ENCODE data around the gene IMPACT.

The IMPACT gene

GRCh38 chr18:24421831-24422230, 4.6 kb upstream of the IMPACT start:
- no peak for DNase-seq (ENCODE audit: low read depth in 2 of 2)

- DNase-seq (ENCODE audit: low read depth in 2 of 2) = no peak
Measured at GRCh38 chr18:24426073-24426397, 435 bp upstream of the IMPACT start.

GRCh38 chr18:24427484-24427883, 1.0 kb downstream of the IMPACT start:
- no peak for DNase-seq (ENCODE audit: low read depth in 2 of 2)

GRCh38 chr18:24428709-24429108, 2.2 kb downstream of the IMPACT start:
- no peak for DNase-seq (ENCODE audit: low read depth in 2 of 2)

GRCh38 chr18:24429188-24429587, 2.7 kb downstream of the IMPACT start:
- no peak for DNase-seq (ENCODE audit: low read depth in 2 of 2)

GRCh38 chr18:24432618-24433017, 6.1 kb downstream of the IMPACT start:
- DNase-seq (ENCODE audit: low read depth in 2 of 2) = no peak

- DNase-seq (ENCODE audit: low read depth in 2 of 2) = no peak
Measured at GRCh38 chr18:24436939-24437338, 10.5 kb downstream of the IMPACT start.

- DNase-seq (ENCODE audit: low read depth in 2 of 2) = no peak
Measured at GRCh38 chr18:24443870-24444269, 17.4 kb downstream of the IMPACT start.

- DNase-seq (ENCODE audit: low read depth in 2 of 2) = no peak
Measured at GRCh38 chr18:24446453-24446852, 20.0 kb downstream of the IMPACT start.

- no peak for DNase-seq (ENCODE audit: low read depth in 2 of 2)
Measured at GRCh38 chr18:24446953-24447538, 20.6 kb downstream of the IMPACT start.

GRCh38 chr18:24447961-24448360, 21.5 kb downstream of the IMPACT start:
- no peak for DNase-seq (ENCODE audit: low read depth in 2 of 2)

- no peak for DNase-seq (ENCODE audit: low read depth in 2 of 2)
Measured at GRCh38 chr18:24456549-24456948, 30.1 kb downstream of the IMPACT start.

GRCh38 chr18:24459772-24460171, 33.3 kb downstream of the IMPACT start:
- DNase-seq (ENCODE audit: low read depth in 2 of 2) = no peak

- DNase-seq (ENCODE audit: low read depth in 2 of 2) = no peak
Measured at GRCh38 chr18:24460388-24460787, 33.9 kb downstream of the IMPACT start, which contains the start of gene HRH4. Gene HRH4 (plus strand): TSS chr18:24460637. CDS start chr18:24460729, 92 bp downstream.

GRCh38 chr18:24461996-24462395, 35.5 kb downstream of the IMPACT start:
- DNase-seq (ENCODE audit: low read depth in 2 of 2) = no peak

- DNase-seq (ENCODE audit: low read depth in 2 of 2) = no peak
Measured at GRCh38 chr18:24462838-24463775, 36.6 kb downstream of the IMPACT start.

- no peak for DNase-seq (ENCODE audit: low read depth in 2 of 2)
Measured at GRCh38 chr18:24465486-24465885, 39.0 kb downstream of the IMPACT start.

- DNase-seq (ENCODE audit: low read depth in 2 of 2) = no peak
Measured at GRCh38 chr18:24466771-24467170, 40.3 kb downstream of the IMPACT start.

- DNase-seq (ENCODE audit: low read depth in 2 of 2) = no peak
Measured at GRCh38 chr18:24470022-24470618, 43.6 kb downstream of the IMPACT start.

GRCh38 chr18:24470805-24471204, 44.3 kb downstream of the IMPACT start:
- DNase-seq (ENCODE audit: low read depth in 2 of 2) = no peak

GRCh38 chr18:24472591-24472990, 46.1 kb downstream of the IMPACT start:
- no peak for DNase-seq (ENCODE audit: low read depth in 2 of 2)

- DNase-seq (ENCODE audit: low read depth in 2 of 2) = no peak
Measured at GRCh38 chr18:24474406-24474805, 47.9 kb downstream of the IMPACT start.
